Measurements from ENCODE around the gene ITIH5. TPM values are rescaled to one million over a fixed set of nuclear protein-coding genes. Genes with fewer than 3 reads are reported as not detected.
A peak's percentile ranks its signal among the peaks of the same experiment; 100 is the strongest.

ITIH5 gene
- total RNA-seq, 2 donors from 2014 or later = not detected

DNA sequence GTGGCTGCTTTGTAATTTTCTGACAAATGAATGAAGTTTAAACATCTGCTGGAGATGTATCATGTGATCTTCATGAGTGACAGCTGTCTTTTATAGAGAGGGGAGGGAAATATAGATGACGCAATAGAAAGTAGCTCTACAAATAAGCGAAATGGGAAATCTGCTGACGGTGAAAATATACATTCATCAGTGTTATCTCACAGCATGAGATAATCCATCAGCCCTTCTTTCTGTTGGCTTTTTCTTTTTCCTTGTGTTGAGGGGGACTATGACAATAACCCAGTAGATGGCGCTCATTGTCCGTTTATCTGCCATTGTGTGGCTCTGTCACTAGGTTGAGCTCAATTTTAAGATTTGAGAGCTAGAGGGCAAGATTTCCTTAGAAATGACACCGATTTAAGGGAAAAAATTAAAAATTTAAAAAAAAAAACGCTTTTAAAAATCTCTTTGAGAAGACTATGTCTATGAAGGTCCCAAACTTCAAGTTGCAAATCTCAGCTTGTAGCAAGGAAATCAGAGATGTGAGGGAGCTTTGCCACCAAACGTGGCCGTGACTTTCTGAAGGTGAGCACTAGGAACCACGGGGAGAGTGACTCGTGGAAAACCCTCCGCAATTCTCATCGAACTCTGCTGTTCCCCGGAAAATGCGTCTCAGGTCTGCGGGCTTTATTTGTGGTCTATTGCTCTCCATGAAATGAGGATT is 141.3 kb downstream of the ITIH5 start:
- ATAC-seq (replicated peaks in 1 of 2) = peak; percentile 77 to 82
- H3K27me3 Mint-ChIP-seq (ENCODE audit: low read depth) = no peaks in the 10 kb centered on the region
- H3K27ac Mint-ChIP-seq = no peak overlapping the region
- no peaks in the 10 kb centered on the region for H3K36me3 Mint-ChIP-seq (ENCODE audit: insufficient read depth in 2 of 2)
- H3K4me1 Mint-ChIP-seq (ENCODE audit: low read depth) = peaks cover 17% of the 10 kb centered on the region
- no peak overlapping the region for H3K4me3 Mint-ChIP-seq
- no peaks in the 10 kb centered on the region for H3K9me3 Mint-ChIP-seq
- peak; percentile 65 to 70 for DNase-seq

DNA sequence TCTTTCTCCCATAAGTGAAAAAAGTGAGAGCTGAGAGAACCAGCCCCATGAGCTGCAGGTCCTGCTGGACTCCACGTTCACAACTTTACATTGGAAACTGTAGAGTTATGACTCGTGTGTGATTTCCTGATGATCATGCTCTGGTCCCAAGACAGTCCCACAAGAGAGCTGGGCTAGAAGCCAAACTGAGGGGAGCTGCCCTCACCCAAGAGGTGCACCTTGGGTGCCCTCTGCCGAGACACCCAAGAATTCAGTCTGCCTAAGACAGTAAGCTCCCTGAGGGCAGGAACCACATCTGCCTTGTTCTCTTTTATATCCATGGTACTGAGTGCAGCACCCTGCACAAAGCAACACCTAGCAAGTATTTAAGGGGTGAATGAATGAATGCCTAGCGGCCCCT is 143.1 kb downstream of the ITIH5 start:
- ATAC-seq (replicated peaks in 1 of 2) (no peak), DNase-seq (no peak)
- Mint-ChIP-seq H3K27ac (no peak overlapping the region), H3K4me3 (no peak overlapping the region), H3K4me1 (ENCODE audit: low read depth) (peaks cover 17% of the 10 kb centered on the region), H3K9me3 (no peaks in the 10 kb centered on the region), H3K27me3 (ENCODE audit: low read depth) (no peaks in the 10 kb centered on the region), H3K36me3 (ENCODE audit: insufficient read depth in 2 of 2) (no peaks in the 10 kb centered on the region)

DNA sequence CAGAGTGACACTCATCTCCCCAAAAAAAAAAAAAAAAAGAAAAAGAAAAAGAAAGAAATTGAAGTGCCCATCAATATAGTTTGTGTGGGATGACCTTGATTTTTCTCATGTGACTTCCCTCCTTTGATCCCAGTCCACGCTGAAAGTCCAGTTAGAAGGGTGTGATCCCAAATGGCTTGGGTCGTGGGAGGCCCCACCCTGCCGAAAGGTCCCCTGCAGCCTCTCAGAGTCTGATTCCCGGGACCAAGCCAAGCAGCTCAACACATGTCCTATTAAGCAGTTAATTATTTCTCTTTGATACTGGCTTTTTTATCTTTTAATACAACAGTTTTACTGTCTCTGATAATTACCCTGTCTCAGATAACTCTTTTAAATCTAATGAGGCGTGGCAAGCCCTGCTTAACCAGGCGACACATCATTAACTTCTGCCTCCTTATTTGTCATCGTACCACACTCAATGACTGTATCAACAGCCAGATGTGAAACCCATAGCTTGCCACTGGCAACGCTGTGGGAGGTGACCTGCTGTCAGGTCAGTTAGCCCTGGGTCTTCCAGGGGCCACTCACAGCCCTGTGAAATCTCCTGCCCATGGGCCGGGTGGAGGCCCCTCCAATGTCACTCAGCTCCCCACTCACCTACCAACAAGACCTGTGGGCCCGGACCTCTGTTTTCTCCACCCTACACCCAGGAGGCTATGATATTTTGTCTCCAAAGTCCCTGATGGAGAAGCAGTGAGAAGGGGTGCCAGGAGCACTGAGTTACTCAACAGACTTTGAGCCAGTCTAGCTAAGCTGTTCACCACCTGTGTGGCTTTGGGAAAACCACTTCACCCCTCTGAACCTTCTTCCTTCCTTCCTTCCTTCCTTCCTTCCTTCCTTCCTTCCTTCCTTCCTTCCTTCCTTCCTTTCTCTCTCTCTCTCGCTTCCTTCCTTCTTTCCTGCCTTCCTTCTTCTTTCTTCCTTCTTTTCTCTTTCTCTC is 146.0 kb downstream of the ITIH5 start:
- no peak overlapping the region for H3K27ac Mint-ChIP-seq
- DNase-seq = no peak
- H3K9me3 Mint-ChIP-seq = no peaks in the 10 kb centered on the region
- peaks cover 16% of the 10 kb centered on the region for H3K4me1 Mint-ChIP-seq (ENCODE audit: low read depth)
- no peak for ATAC-seq (replicated peaks in 1 of 2)
- H3K4me3 Mint-ChIP-seq = no peak overlapping the region
- no peaks in the 10 kb centered on the region for H3K36me3 Mint-ChIP-seq (ENCODE audit: insufficient read depth in 2 of 2)
- H3K27me3 Mint-ChIP-seq (ENCODE audit: low read depth) = no peaks in the 10 kb centered on the region

DNA sequence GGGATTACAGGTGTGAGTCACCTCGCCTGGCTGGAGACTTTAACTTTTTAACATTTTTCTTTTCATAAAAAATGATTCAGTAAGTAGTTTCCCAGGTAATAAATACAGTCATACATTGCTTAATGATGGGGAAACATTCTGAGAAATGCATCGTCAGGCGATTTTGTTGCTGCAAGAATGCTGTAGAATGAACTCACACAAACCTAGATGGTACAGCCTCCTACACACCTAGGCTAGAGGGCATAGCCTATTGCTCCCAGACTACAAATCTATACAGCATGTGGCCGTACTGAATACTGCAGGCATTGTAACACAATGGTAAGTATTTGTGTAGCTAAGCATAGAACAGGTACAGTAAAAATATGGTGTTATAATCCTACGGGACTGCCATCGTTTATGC is 147.4 kb downstream of the ITIH5 start:
- Mint-ChIP-seq H3K4me1 (ENCODE audit: low read depth) (peaks cover 6% of the 10 kb centered on the region), H3K27ac (no peak overlapping the region), H3K36me3 (ENCODE audit: insufficient read depth in 2 of 2) (no peaks in the 10 kb centered on the region), H3K27me3 (ENCODE audit: low read depth) (no peaks in the 10 kb centered on the region), H3K9me3 (no peaks in the 10 kb centered on the region), H3K4me3 (no peak overlapping the region)
- DNase-seq (no peak), ATAC-seq (replicated peaks in 1 of 2) (no peak)

DNA sequence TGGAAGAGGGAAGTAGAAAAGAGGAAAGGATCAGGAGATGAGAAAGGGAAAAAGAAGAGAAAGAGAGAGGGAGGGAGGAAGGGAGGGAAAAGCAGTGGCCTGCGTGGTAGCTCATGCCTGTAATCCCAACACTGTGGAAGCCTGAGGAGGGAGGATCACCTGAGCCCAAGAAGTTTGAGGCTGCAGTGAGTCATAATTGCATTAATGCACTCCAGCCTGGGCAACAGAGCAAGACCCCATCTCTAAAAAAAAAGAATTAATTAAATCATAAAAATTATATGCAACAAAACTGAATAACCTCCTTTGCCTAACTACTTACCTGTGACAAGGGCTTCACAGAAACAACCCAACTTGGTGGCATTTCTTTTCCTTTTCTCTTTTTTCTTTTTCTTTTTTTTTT is 148.1 kb downstream of the ITIH5 start:
- Mint-ChIP-seq H3K36me3 (ENCODE audit: insufficient read depth in 2 of 2) (no peaks in the 10 kb centered on the region), H3K4me3 (no peak overlapping the region), H3K4me1 (ENCODE audit: low read depth) (peaks cover 7% of the 10 kb centered on the region), H3K9me3 (no peaks in the 10 kb centered on the region), H3K27ac (no peak overlapping the region), H3K27me3 (ENCODE audit: low read depth) (no peaks in the 10 kb centered on the region)
- DNase-seq (no peak), ATAC-seq (replicated peaks in 1 of 2) (no peak)

DNA sequence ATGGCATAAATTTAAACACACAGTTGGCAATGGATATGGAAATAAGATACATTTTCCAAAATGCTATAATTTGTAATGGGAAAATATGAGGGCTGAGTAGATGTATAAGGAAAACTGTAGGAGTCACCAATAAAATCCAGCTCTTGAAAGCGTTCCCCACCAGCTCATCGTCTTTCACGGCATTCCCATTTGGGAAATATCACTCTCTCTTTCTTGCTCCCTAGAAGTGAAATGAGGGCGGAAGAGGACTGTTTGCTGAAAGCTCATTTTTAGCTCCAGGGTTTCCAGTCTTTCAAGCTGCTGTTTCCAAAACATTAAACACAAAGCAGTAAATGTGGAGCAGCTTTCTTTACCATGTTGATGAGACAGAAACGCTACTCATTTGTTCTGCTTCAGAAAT is 151.3 kb downstream of the ITIH5 start:
- H3K36me3 Mint-ChIP-seq (ENCODE audit: insufficient read depth in 2 of 2) = peaks cover 2 to 6% of the 10 kb centered on the region in 2 donors
- no peak for ATAC-seq (replicated peaks in 1 of 2)
- H3K27ac Mint-ChIP-seq = no peak overlapping the region
- no peak for DNase-seq
- peaks cover 12% of the 10 kb centered on the region for H3K4me1 Mint-ChIP-seq (ENCODE audit: low read depth)
- no peaks in the 10 kb centered on the region for H3K27me3 Mint-ChIP-seq (ENCODE audit: low read depth)
- H3K4me3 Mint-ChIP-seq = no peak overlapping the region
- peaks cover 0 to 5% of the 10 kb centered on the region in 2 donors for H3K9me3 Mint-ChIP-seq

DNA sequence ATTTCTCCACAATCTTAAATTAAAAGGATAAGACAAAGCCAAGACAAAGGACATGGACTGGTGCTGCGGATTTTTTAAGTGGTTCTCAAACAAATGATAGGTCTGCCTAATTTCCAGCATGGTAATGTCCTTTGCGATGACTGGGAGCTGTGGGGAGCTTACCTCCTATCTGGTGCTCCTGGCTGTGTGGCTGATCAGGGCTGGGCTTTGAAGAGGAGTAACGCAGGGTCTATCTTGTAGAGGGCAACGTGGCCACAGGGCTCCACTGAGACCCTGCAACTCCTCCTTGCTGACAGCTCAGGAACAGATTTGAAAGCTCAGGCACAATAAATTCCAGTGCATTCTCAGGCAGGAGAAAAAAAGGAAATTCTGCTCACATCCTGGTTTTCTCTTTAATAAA is 152.8 kb downstream of the ITIH5 start:
- Mint-ChIP-seq H3K9me3 (peaks cover 5 to 15% of the 10 kb centered on the region in 2 donors), H3K27me3 (ENCODE audit: low read depth) (no peaks in the 10 kb centered on the region), H3K4me3 (no peak overlapping the region), H3K27ac (no peak overlapping the region), H3K36me3 (ENCODE audit: insufficient read depth in 2 of 2) (peaks cover 13 to 14% of the 10 kb centered on the region in 2 donors), H3K4me1 (ENCODE audit: low read depth) (peaks cover 12% of the 10 kb centered on the region)
- no peak for DNase-seq
- no peak for ATAC-seq (replicated peaks in 1 of 2)

DNA sequence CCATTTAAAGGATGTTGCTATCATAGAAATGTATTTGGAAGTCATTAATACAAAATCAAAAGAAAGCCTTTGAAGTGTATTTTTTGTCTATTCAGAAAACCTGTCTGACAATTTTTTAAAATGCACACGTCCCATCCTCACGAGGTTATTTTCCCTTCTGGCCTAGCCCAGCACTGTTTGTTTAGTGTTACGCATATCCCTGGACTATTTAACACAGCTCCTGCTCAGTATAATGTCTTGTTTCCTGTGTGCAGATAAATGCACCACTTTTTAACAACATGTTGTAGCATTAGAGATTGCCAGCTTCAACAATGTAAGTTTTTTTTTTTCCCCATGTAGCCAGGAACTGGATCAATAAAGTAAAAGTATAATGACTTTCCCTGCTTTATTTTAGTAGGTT is 153.3 kb downstream of the ITIH5 start:
- H3K27ac Mint-ChIP-seq = no peak overlapping the region
- H3K4me1 Mint-ChIP-seq (ENCODE audit: low read depth) = peaks cover 16% of the 10 kb centered on the region
- ATAC-seq (replicated peaks in 1 of 2) = no peak

DNA sequence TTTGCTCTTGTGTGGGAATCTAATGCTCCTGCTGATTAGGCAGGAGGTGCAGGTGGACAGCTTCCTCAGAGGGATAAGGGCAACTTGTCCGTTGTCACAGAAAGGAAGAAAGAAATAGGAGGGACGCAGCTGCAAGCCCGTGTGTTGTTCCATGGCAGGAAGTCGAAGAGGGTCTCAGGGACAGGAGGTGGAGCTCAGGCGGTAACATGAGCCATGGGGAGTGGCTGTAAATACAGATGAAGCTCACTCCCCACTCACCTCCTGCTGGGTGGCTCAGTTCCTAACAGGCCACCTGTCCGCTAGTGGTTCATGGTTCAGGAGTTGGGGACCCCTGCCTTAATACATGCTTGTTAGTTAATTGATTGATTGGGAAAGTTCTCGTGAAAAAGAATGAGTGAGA is 154.3 kb downstream of the ITIH5 start:
- DNase-seq (no peak), ATAC-seq (replicated peaks in 1 of 2) (no peak)
- Mint-ChIP-seq H3K4me3 (no peak overlapping the region), H3K36me3 (ENCODE audit: insufficient read depth in 2 of 2) (peaks cover 22 to 24% of the 10 kb centered on the region in 2 donors), H3K9me3 (peaks cover 10 to 19% of the 10 kb centered on the region in 2 donors), H3K27ac (peak overlapping the region; percentile 25), H3K4me1 (ENCODE audit: low read depth) (peaks cover 25% of the 10 kb centered on the region), H3K27me3 (ENCODE audit: low read depth) (no peaks in the 10 kb centered on the region)

More for the DNA sequence above, 153.3 kb downstream of the ITIH5 start:
- DNase-seq = no peak
- H3K4me3 Mint-ChIP-seq = no peak overlapping the region
- peaks cover 6 to 19% of the 10 kb centered on the region in 2 donors for H3K9me3 Mint-ChIP-seq
- peaks cover 18% of the 10 kb centered on the region in 2 donors for H3K36me3 Mint-ChIP-seq (ENCODE audit: insufficient read depth in 2 of 2)
- H3K27me3 Mint-ChIP-seq (ENCODE audit: low read depth) = no peaks in the 10 kb centered on the region

DNA sequence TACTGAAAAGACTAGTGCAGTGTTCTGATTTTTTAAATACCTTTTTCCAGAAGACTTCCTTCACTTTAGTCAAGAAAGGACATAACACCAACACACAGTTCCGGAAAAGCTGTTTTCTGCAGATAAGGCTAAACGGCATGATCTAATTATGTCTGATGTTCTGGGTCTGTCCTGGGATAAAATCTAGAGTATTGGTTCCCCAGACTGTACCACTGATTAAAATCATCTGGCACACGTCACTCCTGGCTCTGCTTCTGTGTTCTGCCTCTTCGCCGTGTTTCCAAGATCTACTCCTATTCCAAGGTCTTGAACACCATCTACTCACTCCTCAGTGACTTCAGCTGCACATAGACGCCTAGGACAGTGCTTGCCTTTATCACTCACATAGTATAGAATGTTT is 155.2 kb downstream of the ITIH5 start:
- peaks cover 13 to 19% of the 10 kb centered on the region in 2 donors for H3K9me3 Mint-ChIP-seq
- peak overlapping the region; percentile 24 for H3K27ac Mint-ChIP-seq
- no peak overlapping the region for H3K4me3 Mint-ChIP-seq
- H3K36me3 Mint-ChIP-seq (ENCODE audit: insufficient read depth in 2 of 2) = peaks cover 24 to 28% of the 10 kb centered on the region in 2 donors
- peaks cover 34% of the 10 kb centered on the region for H3K4me1 Mint-ChIP-seq (ENCODE audit: low read depth)
- DNase-seq (no peak), ATAC-seq (replicated peaks in 1 of 2) (no peak)
- no peaks in the 10 kb centered on the region for H3K27me3 Mint-ChIP-seq (ENCODE audit: low read depth)

Other genes with a start within 250 kb of the ITIH5 start
- not detected for gene ITIH2, start 36.4 kb upstream of the ITIH5 start, total RNA-seq
- 10 to 100 TPM; 16.3 to 16.7 TPM for gene KIN, start 121.0 kb upstream of the ITIH5 start, total RNA-seq
- 100 to 1,000 TPM; 241 to 287 TPM for gene ATP5F1C, start 121.2 kb upstream of the ITIH5 start, total RNA-seq
- gene TAF3, start 151.5 kb upstream of the ITIH5 start, total RNA-seq = 10 to 100 TPM; 16.5 to 19.3 TPM

Data from activated T-cell treated with anti-CD3 and anti-CD28 coated beads, Interleukin-2, amount 50 U/mL, for 72 hours (primary cell).